Right lobe of liver (tissue), 6 donors: ENCODE data around the gene TMEM233. TPM values are rescaled to one million over a fixed set of nuclear protein-coding genes. Genes with fewer than 3 reads are reported as not detected.

Source experiments
- ATAC-seq, 4 donors: fragments of 200-7000 bp; cut with Tn5 transposase; one replicate each; pipeline ENCODE4 v1.9.1; 2020; ENCODE audit warnings: mild to moderate bottlenecking in 4 of 4, moderate library complexity in 4 of 4
- DNase-seq, 3 donors: peaks; one replicate each; pipeline ENCODE4 v3.0.0-alpha.2; 2020
- H3K27ac ChIP-seq, 3 donors: fragments of 200-600 bp; one replicate each; pipeline ENCODE4 v1.8.0; 2022
- H3K27me3 ChIP-seq, 2 donors: fragments of 200-600 bp; one replicate each; pipeline ENCODE4 v1.8.0; 2022
- H3K36me3 ChIP-seq, 4 donors: fragments of 200-600 bp; sonication (generic) in 1 of 4; one replicate each; pipeline versions ENCODE4 v1.5.1 to v1.8.0; 2017 to 2022; ENCODE audit warnings: control low read depth in 1 of 4
- H3K4me1 ChIP-seq, 4 donors: fragments of 200-600 bp; sonication (generic) in 1 of 4; one replicate each; pipeline versions ENCODE4 v1.5.1 to v1.8.0; 2017 to 2022; ENCODE audit warnings: control low read depth in 1 of 4
- H3K4me3 ChIP-seq, 3 donors: fragments of 200-600 bp; one replicate each; pipeline ENCODE4 v1.8.0; 2022
- H3K9me3 ChIP-seq, 4 donors: fragments of 200-600 bp; sonication (generic) in 1 of 4; one replicate each; pipeline versions ENCODE4 v1.5.1 to v1.8.0; 2017 to 2022; ENCODE audit warnings: control low read depth in 1 of 4
- POLR2A ChIP-seq: fragments of 450-650 bp; IDR thresholded peaks from one replicate; pipeline ENCODE4 v1.6.1; 2017; ENCODE audit warnings: antibody characterized with exemption, mild to moderate bottlenecking
- WGBS: methylation state at CpG from one replicate; pipeline ENCODE4 v1.1.6; 2018; ENCODE audit warnings: low coverage, low lambda C conversion rate; ENCODE audit not compliant: insufficient coverage; ENCODE audit errors: missing lambda C conversion rate; 5-methylcytosine and 5-hydroxymethylcytosine counted together
- intact Hi-C, 2 donors: fragments of 100-400 bp; cut with DNase I; formaldehyde crosslinking; loops; one replicate each; pipeline versions ENCODE4 v1.11.2 to v1.14.1; 2022
- total RNA-seq, 6 experiments: library from RNA; depleted of rRNA in 2 of 6; stranded (reverse); fragments of >200 nt in 2 of 6; fragmentation: NEBNext Ultra II Directional in 3 of 6; extraction: Animal tissue kit (Norgen Biotek cat#: 25700) in 3 of 6; gene quantifications; one replicate each; pipeline versions ENCODE4 v1.1.0 to v1.2.4, GENCODE V29; 2016 to 2023
- TF ChIP-seq, protein P1 (sequence below), 4 donors: fragments of 200-600 bp in 3 of 4; fragments of 450-650 bp in 1 of 4; IDR thresholded peaks; one replicate each; pipeline versions ENCODE4 v1.5.1 to v1.8.0; 2016 to 2022; ENCODE audit warnings: antibody characterized with exemption in 4 of 4, mild to moderate bottlenecking in 2 of 4
- donor health status: DM: no; HTN: yes; CAD: no.
- donor health status: DM: no; HTN: no; CAD: no.
- donor health status: DM: no; HTN: no; CAD: no.
- donor health status: DM: no; HTN: yes; CAD: no.
- donor health status: DM: no; HTN: yes; CAD: no.

The TMEM233 gene
- total RNA-seq, 6 experiments from 2014 or later = 0.09 to 0.40 (median 0.21) TPM; not detected in 2

DNA sequence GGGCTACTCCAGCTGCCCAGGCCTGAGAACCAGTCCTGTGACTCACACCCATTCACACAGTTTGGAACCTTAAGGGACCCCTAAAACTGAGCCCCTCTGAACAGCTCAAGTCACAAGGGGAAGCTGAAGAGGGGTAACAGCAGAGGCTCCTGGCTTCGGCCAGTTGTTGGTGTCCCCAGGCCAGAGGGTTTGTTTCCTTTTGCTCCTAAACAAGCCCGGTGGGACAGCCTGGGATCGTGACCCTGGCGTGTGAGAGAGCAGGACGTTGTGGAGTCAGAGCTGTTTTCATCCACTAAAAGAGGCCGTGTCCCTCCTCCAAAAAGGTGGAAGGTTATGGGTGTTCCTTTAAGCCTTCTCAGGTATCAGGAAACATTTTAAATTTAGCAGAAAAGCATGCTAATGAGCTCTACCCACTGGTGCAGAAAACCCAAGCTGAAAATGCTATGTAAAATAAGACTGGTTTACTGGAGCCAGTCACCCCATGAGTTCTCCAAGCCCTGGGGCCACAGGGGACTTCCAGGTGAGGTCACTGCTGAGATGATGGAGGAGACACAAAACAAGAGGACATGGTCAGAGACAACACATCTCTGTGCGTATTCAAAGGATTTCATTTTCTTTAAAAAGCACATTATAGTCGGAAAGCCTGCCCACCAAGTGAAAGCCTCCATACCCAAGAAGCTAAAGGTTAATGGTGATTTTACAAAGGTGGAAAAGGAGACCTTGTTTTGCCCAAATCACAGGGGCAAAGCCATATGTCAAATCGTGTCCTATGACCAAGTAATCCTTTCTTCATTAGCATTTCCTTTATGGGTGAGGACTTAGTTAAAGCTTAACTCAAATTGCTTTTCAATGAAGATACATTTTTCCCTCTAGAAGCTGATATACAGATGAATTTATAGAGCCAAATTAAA, 88.4 kb downstream of the TMEM233 start:
- WGBS = 80% methylated on average over 8 of the region's 9 CpGs
- ATAC-seq = no peak
- Histone ChIP-seq H3K27ac (peak overlapping the region; percentile 77 to 87 (median 86)), H3K4me1 (peaks cover 0 to 76% (median 17%) of the 10 kb centered on the region in 4 donors), H3K4me3 (no peak overlapping the region), H3K9me3 (no peaks in the 10 kb centered on the region), H3K36me3 (peaks cover 0 to 38% (median 25%) of the 10 kb centered on the region in 4 donors), H3K27me3 (no peaks in the 10 kb centered on the region)
- no peak for DNase-seq
- intact Hi-C loops = no loop called here
- TF ChIP-seq, protein P1, sequence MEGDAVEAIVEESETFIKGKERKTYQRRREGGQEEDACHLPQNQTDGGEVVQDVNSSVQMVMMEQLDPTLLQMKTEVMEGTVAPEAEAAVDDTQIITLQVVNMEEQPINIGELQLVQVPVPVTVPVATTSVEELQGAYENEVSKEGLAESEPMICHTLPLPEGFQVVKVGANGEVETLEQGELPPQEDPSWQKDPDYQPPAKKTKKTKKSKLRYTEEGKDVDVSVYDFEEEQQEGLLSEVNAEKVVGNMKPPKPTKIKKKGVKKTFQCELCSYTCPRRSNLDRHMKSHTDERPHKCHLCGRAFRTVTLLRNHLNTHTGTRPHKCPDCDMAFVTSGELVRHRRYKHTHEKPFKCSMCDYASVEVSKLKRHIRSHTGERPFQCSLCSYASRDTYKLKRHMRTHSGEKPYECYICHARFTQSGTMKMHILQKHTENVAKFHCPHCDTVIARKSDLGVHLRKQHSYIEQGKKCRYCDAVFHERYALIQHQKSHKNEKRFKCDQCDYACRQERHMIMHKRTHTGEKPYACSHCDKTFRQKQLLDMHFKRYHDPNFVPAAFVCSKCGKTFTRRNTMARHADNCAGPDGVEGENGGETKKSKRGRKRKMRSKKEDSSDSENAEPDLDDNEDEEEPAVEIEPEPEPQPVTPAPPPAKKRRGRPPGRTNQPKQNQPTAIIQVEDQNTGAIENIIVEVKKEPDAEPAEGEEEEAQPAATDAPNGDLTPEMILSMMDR (IDR thresholded peaks at IDR 0.05) = no peak
- TF ChIP-seq POLR2A = no peak

DNA sequence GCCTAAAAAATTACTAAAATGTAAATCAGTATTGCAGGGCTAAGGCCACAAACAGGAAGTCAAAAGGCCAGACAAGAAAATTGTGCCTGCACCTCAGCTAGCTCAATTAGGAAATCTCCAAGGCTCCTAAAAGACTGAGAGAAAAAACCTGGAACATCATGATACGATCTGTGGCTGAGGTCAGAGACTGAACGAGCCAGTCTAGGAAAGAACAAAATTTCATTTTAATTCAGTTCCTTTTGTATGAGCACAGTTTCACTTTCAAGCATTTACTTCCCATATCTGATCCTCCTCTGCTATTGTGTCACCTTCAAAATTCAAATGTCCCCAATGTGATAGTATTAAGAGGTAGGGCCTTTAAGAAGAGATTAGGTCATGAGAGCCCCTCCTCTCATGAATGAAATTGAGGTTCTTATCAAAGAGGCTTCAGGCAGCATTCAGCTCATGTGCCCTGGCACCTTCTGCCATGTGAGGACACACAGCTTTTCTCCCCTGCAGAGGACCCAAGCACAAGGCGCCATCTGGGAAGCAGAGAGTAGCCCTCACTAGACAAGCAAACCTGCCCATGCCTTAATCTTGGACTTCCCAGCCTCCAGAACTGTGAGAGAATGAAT, 89.2 kb downstream of the TMEM233 start:
- no peaks in the 10 kb centered on the region for H3K27me3 ChIP-seq
- TF ChIP-seq, protein P1 (IDR thresholded peaks at IDR 0.05) = no peak
- no peak for TF ChIP-seq POLR2A
- peaks cover 0 to 34% (median 20%) of the 10 kb centered on the region in 4 donors for H3K36me3 ChIP-seq
- H3K9me3 ChIP-seq = no peaks in the 10 kb centered on the region
- DNase-seq (no peak), ATAC-seq (peak in 2 of 4 donors; percentile 2 to 11)
- 39% methylated on average over 3 of the region's 3 CpGs for WGBS
- peak overlapping the region; percentile 77 to 87 (median 86) for H3K27ac ChIP-seq
- peaks cover 0 to 77% (median 17%) of the 10 kb centered on the region in 4 donors for H3K4me1 ChIP-seq
- no peak overlapping the region for H3K4me3 ChIP-seq
- intact Hi-C loops = no loop called here

DNA sequence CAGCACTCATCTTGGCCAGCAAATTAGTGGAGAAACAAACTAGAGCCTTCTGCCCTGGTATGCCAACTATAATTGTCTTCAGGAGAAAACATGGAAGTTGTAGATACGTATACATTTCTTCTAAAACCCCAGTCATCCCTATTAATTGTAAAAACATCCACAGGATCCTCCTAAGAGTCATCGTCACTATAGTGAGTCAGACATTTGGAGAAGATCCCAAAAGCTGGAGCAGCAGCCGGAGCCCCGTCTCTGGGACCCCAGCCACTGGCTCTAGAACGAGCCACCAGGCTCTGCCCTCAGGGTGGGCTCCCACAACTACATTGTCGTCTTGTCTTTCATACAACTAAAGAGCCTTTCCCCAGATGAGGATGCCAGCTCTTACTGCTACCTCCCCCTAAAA, 89.8 kb downstream of the TMEM233 start:
- ATAC-seq = peak in 1 of 4 donors; percentile 14
- 40% methylated on average over 5 of the region's 6 CpGs for WGBS
- no peak for TF ChIP-seq POLR2A
- H3K27ac ChIP-seq = peak overlapping the region; percentile 77 to 87 (median 86)
- no peaks in the 10 kb centered on the region for H3K9me3 ChIP-seq
- no peak for DNase-seq
- H3K4me3 ChIP-seq = peak overlapping the region in 2 of 3 donors; percentile 28 to 39
- intact Hi-C loops = no loop called here
- H3K4me1 ChIP-seq = peaks cover 0 to 81% (median 17%) of the 10 kb centered on the region in 4 donors
- H3K27me3 ChIP-seq = no peaks in the 10 kb centered on the region
- peaks cover 0 to 28% (median 16%) of the 10 kb centered on the region in 4 donors for H3K36me3 ChIP-seq

DNA sequence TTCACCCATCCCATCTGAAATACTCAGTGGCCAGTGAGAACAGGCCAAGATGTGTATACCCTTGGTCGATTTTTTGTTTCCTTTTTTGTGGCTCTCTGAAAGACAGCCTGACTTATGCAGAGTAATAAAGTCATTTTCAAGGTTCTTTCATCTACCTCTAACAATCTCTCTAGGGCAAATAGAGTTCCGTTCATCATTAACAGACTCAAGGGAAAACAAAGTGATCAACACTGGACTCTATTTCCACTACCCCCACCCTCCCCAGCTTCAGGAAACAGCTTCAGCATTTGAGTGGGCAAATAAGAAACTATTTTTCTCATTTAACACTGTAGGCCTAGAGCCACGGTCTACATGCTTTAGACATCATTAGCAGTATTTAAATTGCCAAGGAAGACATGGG, 90.2 kb downstream of the TMEM233 start:
- H3K36me3 ChIP-seq = peaks cover 0 to 24% (median 14%) of the 10 kb centered on the region in 4 donors
- H3K9me3 ChIP-seq = no peaks in the 10 kb centered on the region
- intact Hi-C loops = no loop called here
- H3K4me3 ChIP-seq = peak overlapping the region in 2 of 3 donors; percentile 39 to 51
- WGBS = 28% methylated on average over 3 of the region's 3 CpGs
- H3K27me3 ChIP-seq = no peaks in the 10 kb centered on the region
- DNase-seq (no peak), ATAC-seq (peak; percentile 42 to 52 (median 46))
- peak overlapping the region; percentile 77 to 87 (median 86) for H3K27ac ChIP-seq
- no peak for TF ChIP-seq POLR2A
- TF ChIP-seq, protein P1 (IDR thresholded peaks at IDR 0.05) = no peak
- peaks cover 0 to 85% (median 17%) of the 10 kb centered on the region in 4 donors for H3K4me1 ChIP-seq
